ENCODE results near the gene HINFP.
A peak's percentile ranks its signal among the peaks of the same experiment; 100 is the strongest.

The HINFP gene

GRCh38 chr11:119154178-119154577 is 32.8 kb downstream of the HINFP start:
- Histone ChIP-seq H3K4me3 (replicated peaks; ENCODE audit: insufficient read depth, low read length) (no peak overlapping the region), H3K27ac (replicated peaks) (no peak overlapping the region), H3K27me3 (ENCODE audit: insufficient read depth, poor library complexity, severe bottlenecking) (peaks cover 20% of the 10 kb centered on the region)
- TF ChIP-seq REST (IDR thresholded peaks at IDR 0.05; ENCODE audit: insufficient replicate concordance, low read depth) (no peak), POLR2AphosphoS5 (IDR thresholded peaks at IDR 0.05; ENCODE audit: low read depth) (no peak), GABPA (IDR thresholded peaks at IDR 0.05; ENCODE audit: low read depth) (no peak), SPI1 (IDR thresholded peaks at IDR 0.05; ENCODE audit: borderline replicate concordance, low read depth) (no peak), CTCF (IDR thresholded peaks at IDR 0.05; ENCODE audit: insufficient read depth, low read length) (no peak)
- no peak for DNase-seq (ENCODE audit: low read depth in 1 of 2, low spot score in 1 of 2)

- Histone ChIP-seq H3K27me3 (ENCODE audit: insufficient read depth, poor library complexity, severe bottlenecking) (peaks cover 5% of the 10 kb centered on the region), H3K27ac (replicated peaks) (no peak overlapping the region), H3K4me3 (replicated peaks; ENCODE audit: insufficient read depth, low read length) (no peak overlapping the region)
- no peak for TF ChIP-seq CTCF (IDR thresholded peaks at IDR 0.05; ENCODE audit: insufficient read depth, low read length)
- no peak for TF ChIP-seq SPI1 (IDR thresholded peaks at IDR 0.05; ENCODE audit: borderline replicate concordance, low read depth)
- TF ChIP-seq POLR2AphosphoS5 (IDR thresholded peaks at IDR 0.05; ENCODE audit: low read depth), result no peak
- no peak for TF ChIP-seq GABPA (IDR thresholded peaks at IDR 0.05; ENCODE audit: low read depth)
- DNase-seq (ENCODE audit: low read depth in 1 of 2, low spot score in 1 of 2), result peak in 1 of 2 experiments; percentile 25
These were observed 34.5 kb downstream of the HINFP start for GRCh38 chr11:119155733-119156492.

GRCh38 chr11:119156496-119156895 is 35.1 kb downstream of the HINFP start:
- Histone ChIP-seq H3K4me3 (replicated peaks; ENCODE audit: insufficient read depth, low read length) (no peak overlapping the region), H3K27ac (replicated peaks) (no peak overlapping the region), H3K27me3 (ENCODE audit: insufficient read depth, poor library complexity, severe bottlenecking) (no peaks in the 10 kb centered on the region)
- no peak for DNase-seq (ENCODE audit: low read depth in 1 of 2, low spot score in 1 of 2)
- TF ChIP-seq POLR2AphosphoS5 (IDR thresholded peaks at IDR 0.05; ENCODE audit: low read depth) (no peak), GABPA (IDR thresholded peaks at IDR 0.05; ENCODE audit: low read depth) (no peak), CTCF (IDR thresholded peaks at IDR 0.05; ENCODE audit: insufficient read depth, low read length) (no peak), SPI1 (IDR thresholded peaks at IDR 0.05; ENCODE audit: borderline replicate concordance, low read depth) (no peak), REST (IDR thresholded peaks at IDR 0.05; ENCODE audit: insufficient replicate concordance, low read depth) (no peak)

Data from HL-60 (cell line).